Muscle layer of colon (tissue), 2 donors: ENCODE results near the gene ZNF77.
"Not testable (repeated sequence)": the region's sequence is repeated elsewhere in the genome, so short reads cannot be mapped to it uniquely, and the experiment has no call there.

ENCODE experiments used
- H3K27ac ChIP-seq: one replicate; pipeline ENCODE4 v1.7.0; 2013; ENCODE audit warnings: low read depth, mild to moderate bottlenecking, low read length, moderate library complexity
- H3K27me3 ChIP-seq, 2 donors: one replicate each; pipeline ENCODE4 v1.7.0; 2013; ENCODE audit warnings: low read length in 2 of 2, mild to moderate bottlenecking in 2 of 2; ENCODE audit not compliant: insufficient read depth in 2 of 2, control insufficient read depth in 1 of 2
- H3K36me3 ChIP-seq: one replicate; pipeline ENCODE4 v1.7.0; 2013; ENCODE audit warnings: mild to moderate bottlenecking, low read length; ENCODE audit not compliant: insufficient read depth
- H3K4me1 ChIP-seq: one replicate; pipeline ENCODE4 v1.7.0; 2013; ENCODE audit warnings: mild to moderate bottlenecking, low read length; ENCODE audit not compliant: insufficient read depth
- H3K4me3 ChIP-seq, 2 donors: one replicate each; pipeline ENCODE4 v1.7.0; 2013; ENCODE audit warnings: low read length in 2 of 2, low read depth in 1 of 2, mild to moderate bottlenecking in 1 of 2, moderate library complexity in 1 of 2
- H3K9ac ChIP-seq: one replicate; pipeline ENCODE4 v1.7.0; 2013; ENCODE audit warnings: low read length
- H3K9me3 ChIP-seq: one replicate; pipeline ENCODE4 v1.7.0; 2013; ENCODE audit warnings: mild to moderate bottlenecking, low read length
- donor health status: abdominal sarcoma.
- donor health status: Adenocarcinoma of cecum.

The ZNF77 gene

GRCh38 chr19:2944775-2945574, at the start of gene ZNF77:
TSS of gene ZNF77 (minus strand) at chr19:2944971. CDS start at chr19:2944840, 131 bp downstream.
- peak within 1 kb of the TSS; percentile 61 to 70 for H3K4me3 ChIP-seq
- H3K27ac ChIP-seq: peak within 1 kb of the TSS; percentile 90
- H3K4me1 ChIP-seq: peaks cover 16% of the 10 kb centered on the region
- H3K36me3 ChIP-seq: no peaks in the 10 kb centered on the region
- H3K27me3 ChIP-seq: no peaks in the 10 kb centered on the region
- H3K9me3 ChIP-seq: no peaks in the 10 kb centered on the region
- peak within 1 kb of the TSS; percentile 71 for H3K9ac ChIP-seq

DNA sequence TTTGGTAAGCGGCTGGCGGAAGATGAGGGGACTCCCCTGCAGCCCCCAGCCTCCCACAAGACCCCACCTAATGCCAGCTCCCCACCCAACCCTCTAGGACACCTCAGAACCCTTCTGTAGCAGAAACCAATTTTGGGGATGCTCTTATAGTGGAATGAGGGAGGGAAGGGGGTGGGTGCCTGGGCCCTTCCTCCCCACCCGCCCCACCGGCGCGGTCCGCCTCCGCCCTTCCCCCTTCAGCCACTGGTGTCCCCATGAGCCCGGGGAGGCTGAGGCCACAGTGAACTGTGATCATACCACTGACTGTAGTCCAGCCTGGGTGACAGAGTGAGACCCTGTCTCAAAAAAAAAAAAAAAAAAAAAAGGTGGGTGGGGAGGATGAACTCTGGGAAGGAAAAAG, 48.8 kb upstream of the ZNF77 start:
- Histone ChIP-seq H3K4me3 (no peak overlapping the region), H3K27me3 (no peaks in the 10 kb centered on the region), H3K9ac (no peak overlapping the region), H3K36me3 (no peaks in the 10 kb centered on the region), H3K9me3 (no peaks in the 10 kb centered on the region), H3K4me1 (no peaks in the 10 kb centered on the region), H3K27ac (no peak overlapping the region)

- Histone ChIP-seq H3K9ac (no peak overlapping the region), H3K27ac (no peak overlapping the region), H3K4me3 (no peak overlapping the region), H3K9me3 (no peaks in the 10 kb centered on the region), H3K27me3 (no peaks in the 10 kb centered on the region), H3K36me3 (no peaks in the 10 kb centered on the region), H3K4me1 (no peaks in the 10 kb centered on the region)
Measured at GRCh38 chr19:2992958-2993357, 48.2 kb upstream of the ZNF77 start.

GRCh38 chr19:2992333-2992732, 47.6 kb upstream of the ZNF77 start:
- not testable (repeated sequence) for H3K27ac ChIP-seq, H3K4me1 ChIP-seq, H3K4me3 ChIP-seq, H3K36me3 ChIP-seq, H3K27me3 ChIP-seq, H3K9ac ChIP-seq, H3K9me3 ChIP-seq

GRCh38 chr19:2989236-2989946, 44.6 kb upstream of the ZNF77 start:
- H3K9ac ChIP-seq: no peak overlapping the region
- H3K36me3 ChIP-seq: no peaks in the 10 kb centered on the region
- H3K9me3 ChIP-seq: no peaks in the 10 kb centered on the region
- no peaks in the 10 kb centered on the region for H3K4me1 ChIP-seq
- no peaks in the 10 kb centered on the region for H3K27me3 ChIP-seq
- no peak overlapping the region for H3K4me3 ChIP-seq
- no peak overlapping the region for H3K27ac ChIP-seq

GRCh38 chr19:2988568-2988967, 43.8 kb upstream of the ZNF77 start:
- Histone ChIP-seq H3K4me1 (peaks cover 6% of the 10 kb centered on the region), H3K4me3 (no peak overlapping the region), H3K27ac (no peak overlapping the region), H3K27me3 (no peaks in the 10 kb centered on the region), H3K9ac (no peak overlapping the region), H3K9me3 (no peaks in the 10 kb centered on the region), H3K36me3 (no peaks in the 10 kb centered on the region)

GRCh38 chr19:2987797-2988196, 43.0 kb upstream of the ZNF77 start:
- Histone ChIP-seq H3K4me1 (peaks cover 14% of the 10 kb centered on the region), H3K36me3 (no peaks in the 10 kb centered on the region)

DNA sequence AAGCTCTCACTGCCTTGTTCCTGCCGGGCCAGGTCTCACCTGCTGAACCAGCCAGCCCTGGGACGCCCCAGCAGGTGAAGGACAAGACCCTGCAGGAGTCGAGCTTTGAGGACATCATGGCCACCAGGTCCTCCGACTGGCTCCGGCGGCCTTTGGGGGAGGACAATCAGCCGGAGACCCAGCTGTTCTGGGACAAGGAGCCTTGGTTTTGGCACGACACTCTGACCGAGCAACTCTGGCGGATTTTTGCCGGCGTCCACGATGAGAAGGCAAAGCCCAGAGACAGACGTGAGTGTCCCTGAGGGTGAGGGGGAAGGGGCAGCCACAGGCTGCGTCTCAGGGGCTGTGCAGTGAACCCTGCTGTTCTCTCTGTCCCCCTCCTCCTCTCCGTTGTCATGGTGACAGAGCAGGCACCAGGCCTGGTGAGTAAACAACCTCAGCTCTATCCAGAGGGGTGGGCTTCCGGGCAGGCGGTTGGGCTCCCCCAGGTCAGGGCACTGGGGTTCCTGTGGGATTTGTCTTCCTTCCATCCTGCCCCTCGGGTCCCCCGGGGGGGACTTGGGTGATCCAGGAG, 42.3 kb upstream of the ZNF77 start:
- Histone ChIP-seq H3K4me3 (no peak overlapping the region), H3K9ac (no peak overlapping the region), H3K27me3 (no peaks in the 10 kb centered on the region), H3K27ac (no peak overlapping the region), H3K4me1 (peaks cover 18% of the 10 kb centered on the region), H3K9me3 (no peaks in the 10 kb centered on the region), H3K36me3 (no peaks in the 10 kb centered on the region)

More at GRCh38 chr19:2987797-2988196, 43.0 kb upstream of the ZNF77 start:
- no peak overlapping the region for H3K4me3 ChIP-seq
- no peak overlapping the region for H3K27ac ChIP-seq
- H3K27me3 ChIP-seq: no peaks in the 10 kb centered on the region
- no peak overlapping the region for H3K9ac ChIP-seq
- no peaks in the 10 kb centered on the region for H3K9me3 ChIP-seq

- no peaks in the 10 kb centered on the region for H3K9me3 ChIP-seq
- H3K4me3 ChIP-seq: peak overlapping the region; percentile 7 to 56
- peak overlapping the region; percentile 68 for H3K27ac ChIP-seq
- no peaks in the 10 kb centered on the region for H3K27me3 ChIP-seq
- H3K4me1 ChIP-seq: peaks cover 18% of the 10 kb centered on the region
- H3K36me3 ChIP-seq: no peaks in the 10 kb centered on the region
- peak overlapping the region; percentile 15 for H3K9ac ChIP-seq
Measured at GRCh38 chr19:2984215-2984528, 39.4 kb upstream of the ZNF77 start.

DNA sequence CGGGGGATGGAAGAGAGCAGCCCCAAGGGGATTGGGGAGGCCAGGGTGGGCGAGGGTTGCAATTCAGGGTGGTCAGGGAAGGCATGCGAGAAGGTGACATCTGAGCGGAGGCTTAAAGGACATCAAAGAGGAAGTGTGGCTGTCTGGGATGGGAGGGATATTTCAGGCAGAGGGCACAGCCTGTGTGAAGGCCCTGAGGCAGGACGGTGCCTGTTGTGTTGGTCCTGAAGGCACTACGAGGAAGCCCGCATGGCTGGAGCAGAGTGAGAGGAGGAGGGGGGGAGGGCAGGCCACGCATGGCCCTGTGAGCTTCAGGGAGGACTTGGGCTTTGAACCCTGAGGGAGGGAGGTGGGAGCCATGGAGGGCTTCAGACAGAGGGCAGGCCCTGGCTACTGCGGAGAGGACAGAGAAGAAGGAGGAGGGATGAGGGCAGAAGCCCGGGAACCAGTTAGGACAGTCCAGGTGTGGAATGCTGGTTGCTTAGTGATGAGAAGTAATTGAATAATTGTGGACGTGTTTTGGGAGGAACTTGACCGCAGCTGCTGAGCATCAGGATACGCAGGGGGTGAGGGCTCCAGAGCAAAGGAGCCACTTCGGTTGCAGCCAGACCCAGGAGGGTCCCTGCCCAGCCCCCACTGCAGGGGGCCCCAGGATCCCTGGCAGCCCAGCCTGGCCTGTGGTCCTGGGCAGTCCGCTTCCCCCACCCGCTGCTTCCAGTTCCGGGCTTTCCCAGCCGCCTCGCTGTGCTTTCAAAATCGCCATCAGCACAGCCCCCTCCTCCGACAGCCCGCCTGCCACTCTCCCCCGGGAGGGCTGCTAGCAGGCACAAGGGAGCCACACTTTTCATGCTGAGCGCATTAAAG, 38.8 kb upstream of the ZNF77 start:
- peak overlapping the region; percentile 11 to 56 for H3K4me3 ChIP-seq
- no peaks in the 10 kb centered on the region for H3K9me3 ChIP-seq
- peaks cover 18% of the 10 kb centered on the region for H3K4me1 ChIP-seq

GRCh38 chr19:2982983-2983350, 38.2 kb upstream of the ZNF77 start:
- peak overlapping the region in 1 of 2 donors; percentile 56 for H3K4me3 ChIP-seq
- H3K36me3 ChIP-seq: no peaks in the 10 kb centered on the region
- peaks cover 19% of the 10 kb centered on the region for H3K4me1 ChIP-seq
- no peak overlapping the region for H3K9ac ChIP-seq
- H3K27me3 ChIP-seq: no peaks in the 10 kb centered on the region
- no peaks in the 10 kb centered on the region for H3K9me3 ChIP-seq
- H3K27ac ChIP-seq: peak overlapping the region; percentile 68

More for the DNA sequence above, 38.8 kb upstream of the ZNF77 start:
- Histone ChIP-seq H3K27me3 (no peaks in the 10 kb centered on the region), H3K36me3 (no peaks in the 10 kb centered on the region), H3K9ac (peak overlapping the region; percentile 15), H3K27ac (peak overlapping the region; percentile 68)
